CD4-positive, alpha-beta T cell treated with Interleukin-17A for 4 hours (primary cell): Measurements from ENCODE around the gene FAM3B.

Experiments
- DNase-seq: peaks from one replicate; pipeline ENCODE4 v3.0.0-alpha.2; 2020; ENCODE audit warnings: mixed read lengths

Gene FAM3B

DNA sequence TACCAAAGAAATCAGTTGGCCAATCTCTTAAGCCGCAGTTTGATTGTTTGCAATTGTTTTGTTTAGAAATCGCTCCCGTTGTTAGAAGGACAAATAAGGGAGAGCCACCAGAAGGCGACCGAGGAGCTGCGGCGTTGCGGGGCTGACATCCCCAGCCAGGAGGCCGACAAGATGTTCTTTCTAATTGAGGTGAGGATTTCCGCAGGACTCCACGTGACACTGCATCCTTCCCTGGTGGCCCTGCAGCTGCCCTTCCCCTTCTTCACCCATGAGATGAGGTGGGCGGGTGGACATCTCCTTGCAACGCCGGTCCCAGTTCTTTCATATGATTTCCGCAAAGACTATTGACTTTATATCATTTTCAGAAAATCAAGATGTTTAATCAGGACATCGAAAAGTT lies 82.2 kb downstream of the FAM3B start:
- no peak for DNase-seq

DNA sequence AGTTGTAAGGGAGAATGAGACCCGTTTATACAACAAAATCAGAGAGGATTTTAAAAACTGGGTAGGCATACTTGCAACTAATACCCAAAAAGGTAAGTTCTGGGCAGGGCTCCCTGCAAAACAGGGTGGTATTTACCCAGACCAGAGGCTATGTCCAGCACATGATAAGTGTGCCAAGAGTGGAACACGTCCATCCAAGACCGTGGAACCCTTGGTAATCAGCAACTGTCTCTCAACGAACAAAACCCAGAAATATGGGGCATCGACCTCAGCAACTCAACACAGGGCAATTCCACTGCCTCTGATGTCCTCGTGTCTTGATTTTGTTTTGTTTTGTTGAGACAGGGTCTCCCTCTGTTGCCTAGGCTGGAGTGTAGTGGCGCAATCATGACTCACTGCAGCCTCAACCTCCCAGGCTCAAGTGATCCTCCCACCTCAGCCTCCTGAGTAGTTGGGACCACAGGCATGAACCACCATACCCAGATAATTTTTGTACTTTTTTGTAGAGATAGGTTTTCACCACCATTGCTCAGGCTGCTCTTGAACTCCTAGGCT lies 82.7 kb downstream of the FAM3B start:
- no peak for DNase-seq

DNA sequence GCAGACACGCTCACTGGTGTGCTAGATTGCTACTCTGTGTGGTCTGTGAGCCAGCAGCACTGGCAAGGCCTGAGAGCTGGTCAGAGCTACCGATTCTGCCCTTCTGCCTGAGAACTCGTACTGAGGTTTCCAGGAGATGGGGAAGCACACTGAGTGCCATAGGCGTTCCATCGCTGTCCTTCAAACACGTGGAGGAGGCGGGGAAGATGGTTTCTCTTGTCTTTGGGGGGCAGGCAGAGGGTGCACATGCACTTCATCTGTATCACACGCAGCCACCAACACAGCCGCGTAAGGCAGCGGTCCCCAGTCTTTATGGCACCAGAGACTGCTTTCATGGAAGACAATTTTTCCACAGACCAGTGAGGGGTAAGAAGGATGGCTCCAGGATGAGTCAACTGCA lies 85.6 kb downstream of the FAM3B start:
- DNase-seq: no peak

DNA sequence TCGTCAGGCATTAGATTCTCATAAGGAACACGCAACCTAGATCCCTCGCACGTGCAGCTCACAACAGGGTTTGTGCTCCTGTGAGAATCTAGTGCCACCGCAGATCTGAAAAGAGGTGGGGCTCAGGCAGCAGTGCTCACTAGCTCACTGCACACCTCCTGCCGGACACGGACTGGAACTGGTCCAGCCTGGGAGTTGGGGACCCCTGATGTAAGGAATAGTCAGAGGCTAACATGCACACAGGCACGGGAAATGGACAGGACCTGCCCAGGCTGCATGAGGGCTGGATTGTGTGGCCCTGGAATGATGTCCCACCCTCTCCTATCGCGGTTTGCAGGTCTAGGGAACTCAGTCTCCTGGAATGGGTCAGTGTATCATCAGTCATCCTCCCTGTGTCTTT lies 86.2 kb downstream of the FAM3B start:
- DNase-seq: no peak

DNA sequence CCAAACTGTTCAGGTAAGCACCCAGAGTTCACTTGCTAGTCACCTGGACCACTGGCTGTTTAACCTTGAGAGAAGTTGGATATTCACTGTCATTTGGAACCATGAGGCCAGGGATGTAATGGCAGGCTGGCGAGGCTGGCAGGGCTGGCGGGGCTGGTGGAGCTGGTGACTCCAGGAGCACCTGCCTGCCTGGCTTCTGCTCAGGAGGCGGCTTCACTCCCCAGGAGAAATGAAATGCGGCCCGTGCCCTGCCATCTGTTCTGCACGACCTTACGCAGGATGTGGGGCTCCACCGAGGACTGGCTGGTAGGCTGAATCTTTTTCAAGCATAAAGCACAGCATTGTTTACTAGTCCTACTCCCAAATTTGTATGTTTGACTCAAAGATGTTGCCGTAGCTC lies 86.7 kb downstream of the FAM3B start:
- no peak for DNase-seq

DNA sequence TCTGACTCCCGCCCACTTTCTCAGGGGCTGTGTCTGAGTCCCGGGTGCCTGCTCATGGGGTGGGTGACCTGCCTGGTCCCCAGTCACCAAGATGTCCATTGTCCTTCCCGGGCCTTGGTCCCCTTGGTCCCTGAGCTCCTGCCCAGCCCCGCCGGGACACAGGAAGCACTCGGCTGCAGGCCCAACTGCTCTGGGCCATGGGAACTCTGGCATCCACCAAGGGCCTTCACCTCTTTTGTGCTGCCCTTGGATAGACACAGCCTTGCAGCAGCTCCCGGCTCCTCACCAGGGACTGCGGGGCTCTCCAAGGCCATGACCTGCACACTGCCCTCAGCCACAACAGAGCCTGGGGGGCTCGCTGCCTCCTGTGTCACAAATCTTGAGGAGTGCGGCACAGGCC lies 87.4 kb downstream of the FAM3B start:
- DNase-seq: no peak

DNA sequence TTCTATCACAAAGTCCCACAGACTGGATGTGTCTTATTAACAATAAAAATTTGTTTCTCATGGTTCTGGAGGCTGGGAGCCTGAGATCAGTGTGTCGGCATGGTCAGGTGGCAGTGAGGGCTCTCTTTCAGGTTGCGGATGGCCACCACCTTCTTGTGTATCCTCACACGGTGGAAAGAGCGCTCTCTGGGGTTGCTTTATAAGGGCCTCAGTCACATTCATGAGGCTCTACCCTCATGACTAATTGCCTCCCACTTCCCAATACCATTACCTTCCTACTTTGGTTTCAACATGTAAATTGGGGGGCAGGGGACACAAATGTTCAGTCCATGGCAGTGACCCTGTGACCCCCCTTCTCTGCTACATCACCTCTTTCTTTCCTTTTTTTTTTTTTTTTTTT lies 88.7 kb downstream of the FAM3B start:
- no peak for DNase-seq

DNA sequence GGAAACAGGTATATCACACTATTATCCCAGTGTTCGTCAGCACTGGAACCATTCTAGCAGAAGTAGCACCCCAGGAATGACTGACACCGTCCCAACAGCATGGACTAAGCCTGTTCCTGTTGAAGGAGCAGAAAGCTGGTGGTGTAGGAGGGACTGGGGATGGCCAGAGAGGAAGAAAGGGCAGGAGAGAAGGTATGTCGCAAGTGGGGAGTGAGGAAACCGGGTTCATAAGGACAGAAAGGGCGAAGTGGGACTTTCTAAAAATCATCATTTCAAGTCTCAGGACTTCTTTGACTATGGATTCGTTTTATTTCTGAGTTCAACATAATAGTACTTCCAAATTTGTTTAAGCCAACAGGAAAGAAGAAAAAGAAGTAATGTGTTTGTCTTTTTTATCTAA lies 89.7 kb downstream of the FAM3B start:
- no peak for DNase-seq
